AG10803 (cell line): ENCODE data around the gene ODAD4.
"Not testable (repeated sequence)": the region's sequence is repeated elsewhere in the genome, so short reads cannot be mapped to it uniquely, and the experiment has no call there.

Experiments
- DNase-seq: peaks from one replicate; pipeline ENCODE4 v3.0.0; 2010; ENCODE audit warnings: low read depth
- H3K4me3 ChIP-seq: 2 replicates; pipeline ENCODE4 v1.5.1; 2011; ENCODE audit warnings: mild to moderate bottlenecking, low read length, control low read depth
- TF ChIP-seq, protein P1 (sequence below): conservative IDR thresholded peaks from 2 replicates; pipeline ENCODE4 v1.5.1; 2011; ENCODE audit warnings: mild to moderate bottlenecking, low read length, control low read depth, inconsistent platforms

Gene ODAD4

DNA sequence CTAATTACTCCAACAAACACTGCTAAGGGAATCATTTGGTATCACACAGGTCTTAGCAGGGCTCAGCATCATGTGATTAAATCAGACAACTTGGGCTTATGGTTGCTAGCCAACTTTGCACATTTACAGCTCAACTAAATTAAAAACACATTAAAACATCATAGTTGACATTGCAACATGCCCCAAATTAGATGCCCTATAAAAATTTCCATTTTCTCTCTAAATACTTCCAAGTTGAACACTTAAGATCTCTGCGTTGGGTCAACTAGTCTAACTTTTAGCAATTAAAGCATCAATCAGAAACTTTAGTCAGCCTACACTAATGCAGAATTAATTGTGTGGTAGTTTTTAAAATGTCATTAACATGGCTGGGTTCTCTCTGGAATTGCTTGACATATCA lies 74.7 kb downstream of the ODAD4 start:
- TF ChIP-seq, protein P1, sequence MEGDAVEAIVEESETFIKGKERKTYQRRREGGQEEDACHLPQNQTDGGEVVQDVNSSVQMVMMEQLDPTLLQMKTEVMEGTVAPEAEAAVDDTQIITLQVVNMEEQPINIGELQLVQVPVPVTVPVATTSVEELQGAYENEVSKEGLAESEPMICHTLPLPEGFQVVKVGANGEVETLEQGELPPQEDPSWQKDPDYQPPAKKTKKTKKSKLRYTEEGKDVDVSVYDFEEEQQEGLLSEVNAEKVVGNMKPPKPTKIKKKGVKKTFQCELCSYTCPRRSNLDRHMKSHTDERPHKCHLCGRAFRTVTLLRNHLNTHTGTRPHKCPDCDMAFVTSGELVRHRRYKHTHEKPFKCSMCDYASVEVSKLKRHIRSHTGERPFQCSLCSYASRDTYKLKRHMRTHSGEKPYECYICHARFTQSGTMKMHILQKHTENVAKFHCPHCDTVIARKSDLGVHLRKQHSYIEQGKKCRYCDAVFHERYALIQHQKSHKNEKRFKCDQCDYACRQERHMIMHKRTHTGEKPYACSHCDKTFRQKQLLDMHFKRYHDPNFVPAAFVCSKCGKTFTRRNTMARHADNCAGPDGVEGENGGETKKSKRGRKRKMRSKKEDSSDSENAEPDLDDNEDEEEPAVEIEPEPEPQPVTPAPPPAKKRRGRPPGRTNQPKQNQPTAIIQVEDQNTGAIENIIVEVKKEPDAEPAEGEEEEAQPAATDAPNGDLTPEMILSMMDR = no peak
- DNase-seq = peak; percentile 73
- H3K4me3 ChIP-seq = no peak overlapping the region

DNA sequence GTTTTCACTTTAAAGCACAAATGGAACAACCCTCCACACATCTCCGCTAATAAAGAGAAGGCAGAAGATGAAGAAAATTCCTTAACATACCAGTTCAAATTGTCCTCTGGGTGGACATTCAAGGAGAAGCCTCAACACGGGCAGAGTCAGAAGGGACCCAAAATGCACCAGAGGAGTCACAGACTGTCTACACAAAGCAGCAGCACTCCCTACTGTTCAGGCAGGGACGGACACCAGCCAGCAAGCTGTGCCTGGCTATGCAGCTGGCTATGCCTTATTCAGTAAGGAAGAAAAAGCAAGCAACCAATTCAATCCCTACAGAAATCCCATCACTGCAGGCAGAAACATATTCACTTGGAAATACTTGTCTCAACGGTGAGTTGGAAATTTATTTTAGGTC lies 78.8 kb downstream of the ODAD4 start:
- TF ChIP-seq, protein P1 = no peak
- DNase-seq = no peak
- no peak overlapping the region for H3K4me3 ChIP-seq

DNA sequence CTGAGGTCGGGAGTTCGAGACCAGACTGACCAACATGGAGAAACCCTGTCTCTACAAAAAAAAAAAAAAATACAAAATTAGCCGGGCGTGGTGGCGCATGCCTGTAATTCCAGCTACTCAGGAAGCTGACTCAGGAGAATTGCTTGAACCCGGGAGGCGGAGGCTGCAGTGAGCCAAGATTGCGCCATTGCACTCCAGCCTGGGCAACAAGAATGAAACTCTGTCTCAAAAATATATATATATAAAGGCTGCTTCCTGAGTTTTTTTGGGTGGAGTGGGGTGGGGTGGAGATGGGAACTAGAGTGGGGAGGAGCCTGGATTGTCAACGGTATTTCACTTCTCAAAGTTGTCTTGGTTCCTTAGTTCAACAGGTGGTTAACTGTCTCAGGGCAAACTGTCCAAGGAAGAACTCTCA lies 79.9 kb downstream of the ODAD4 start:
- not testable (repeated sequence) for H3K4me3 ChIP-seq
- DNase-seq = peak; percentile 51

DNA sequence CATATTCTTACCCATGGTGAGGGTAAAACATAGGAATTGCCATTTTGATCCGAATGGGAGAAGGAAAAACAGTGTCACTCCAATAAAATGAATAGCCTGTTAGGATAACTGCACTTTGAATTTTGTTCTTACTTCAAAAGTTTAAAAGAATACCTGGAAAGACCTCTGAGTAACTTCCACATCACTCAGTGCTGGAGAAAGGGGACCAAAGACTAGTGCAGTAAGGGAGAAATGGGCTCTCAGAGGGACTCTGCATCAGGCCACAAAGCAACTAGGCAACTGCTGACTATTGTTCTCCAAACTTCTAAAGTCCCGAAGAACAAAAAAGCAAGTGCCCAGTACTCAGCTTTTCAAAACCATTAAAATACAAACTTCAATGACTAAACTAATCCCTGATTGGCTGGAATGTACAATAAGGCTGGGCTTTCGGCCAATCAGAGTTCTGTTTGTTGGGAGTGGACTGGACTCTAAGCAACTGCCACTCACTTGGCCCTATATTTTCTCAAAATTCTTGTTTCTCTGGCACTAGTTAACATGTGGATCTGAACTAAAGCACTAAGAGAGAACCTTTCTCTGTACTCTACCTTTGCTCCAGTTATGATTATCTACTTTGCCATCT lies 80.6 kb downstream of the ODAD4 start:
- TF ChIP-seq, protein P1 = no peak
- no peak for DNase-seq
- no peak overlapping the region for H3K4me3 ChIP-seq

DNA sequence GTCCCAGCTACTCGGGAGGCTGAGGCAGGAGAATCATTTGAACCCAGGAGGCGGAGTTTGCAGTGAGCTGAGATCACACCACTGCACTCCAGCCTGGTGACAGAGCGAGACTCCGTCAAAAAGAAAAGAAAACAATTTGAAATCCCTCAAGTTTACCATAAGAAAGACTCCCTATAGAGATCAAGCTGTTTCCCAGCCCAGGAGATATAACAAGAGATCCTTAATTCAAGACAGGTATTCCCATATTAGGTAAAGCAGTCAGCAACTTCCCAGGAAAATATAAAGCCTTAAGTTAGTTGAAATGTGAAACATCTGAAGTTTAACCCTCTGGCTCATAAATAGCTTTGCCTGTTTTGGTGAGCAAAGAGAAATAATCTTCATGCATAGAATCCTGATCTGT lies 81.9 kb downstream of the ODAD4 start:
- H3K4me3 ChIP-seq, DNase-seq: not testable (repeated sequence)

DNA sequence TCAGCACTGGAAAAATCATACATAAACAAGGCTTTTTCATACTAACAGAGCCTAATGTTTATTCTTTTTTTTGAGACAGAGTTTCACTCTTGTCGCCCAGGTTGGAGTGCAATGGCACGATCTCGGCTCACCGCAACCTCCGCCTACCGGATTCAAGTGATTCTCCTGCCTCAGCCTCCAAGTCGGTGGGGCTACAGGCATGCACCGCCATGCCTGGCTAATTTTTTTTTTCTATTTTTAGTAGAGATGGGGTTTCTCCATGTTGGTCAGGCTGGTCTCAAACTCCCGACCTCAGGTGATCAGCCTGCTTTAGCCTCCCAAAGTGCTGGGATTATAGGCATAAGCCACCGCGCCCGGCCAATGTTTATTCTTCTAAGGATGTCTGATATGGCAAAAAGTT lies 83.3 kb downstream of the ODAD4 start:
- not testable (repeated sequence) for DNase-seq

More for the DNA sequence above, 83.3 kb downstream of the ODAD4 start:
- H3K4me3 ChIP-seq = not testable (repeated sequence)
